Endothelial cell of umbilical vein (primary cell): ENCODE measurements around the gene ST6GALNAC3. TPM values are rescaled to one million over a fixed set of nuclear protein-coding genes. Genes with fewer than 3 reads are reported as not detected.

Experiments
- BruUV-seq: library from RNA; stranded (reverse); fragments of 400-500 nt; replicated peaks from 2 replicates; lab custom pipeline; 2021; lab: Mats Ljungman, UMichigan
- CTCF ChIA-PET: fragments of 300-600, 350-600 bp; sonication (Branson Sonifier 250); formaldehyde crosslinking; loops from one replicate; lab custom pipeline; 2021; ENCODE audit warnings: antibody characterized with exemption, inconsistent platforms; lab: Charles Lee
- POLR2A ChIA-PET: fragments of 300-600, 350-600 bp; sonication (Branson Sonifier 250); formaldehyde crosslinking; loops from one replicate; lab custom pipeline; 2021; ENCODE audit warnings: antibody characterized with exemption, inconsistent platforms; lab: Charles Lee
- DNase-seq: peaks from one replicate; pipeline ENCODE4 v3.0.0-alpha.2; 2011; ENCODE audit warnings: low read depth, low spot score
- FAIRE-seq: peaks from 2 replicates; lab custom pipeline; 2011; peaks lifted over from hg19 to GRCh38; lab: Jason Lieb, UNC
- H2AFZ ChIP-seq: 2 replicates; pipeline ENCODE4 v1.6.0; 2012; ENCODE audit warnings: low read depth, low read length, control low read depth, inconsistent platforms
- H3K27ac ChIP-seq: 2 replicates; pipeline ENCODE4 v1.5.1; 2011; ENCODE audit warnings: low read depth, mild to moderate bottlenecking, control low read depth, low read length, moderate library complexity; ENCODE audit not compliant: insufficient read depth
- H3K27me3 ChIP-seq, 2 experiments: 2 replicates each; pipeline versions ENCODE4 v1.6.0 to v1.6.1; 2011; ENCODE audit warnings: low read length in 2 of 2, mixed read lengths in 1 of 2; ENCODE audit not compliant: control insufficient read depth in 2 of 2, insufficient read depth in 2 of 2
- H3K36me3 ChIP-seq, 2 experiments: 2 replicates in 1 of 2; 3 replicates in 1 of 2; pipeline ENCODE4 v1.5.1; 2011; ENCODE audit warnings: low read length in 2 of 2, mild to moderate bottlenecking in 1 of 2, moderate library complexity in 1 of 2; ENCODE audit not compliant: control insufficient read depth in 2 of 2, insufficient read depth in 2 of 2; ENCODE audit errors: extremely low read depth in 1 of 2
- H3K4me1 ChIP-seq: 3 replicates; pipeline ENCODE4 v1.5.1; 2011; ENCODE audit warnings: mild to moderate bottlenecking, low read length; ENCODE audit not compliant: control insufficient read depth, insufficient read depth; ENCODE audit errors: extremely low read depth
- H3K4me2 ChIP-seq: 2 replicates; pipeline ENCODE4 v1.6.1; 2011; ENCODE audit warnings: low read length, control low read depth, mixed read lengths; ENCODE audit not compliant: insufficient read depth
- H3K4me3 ChIP-seq, 3 experiments: fragments of 200-600 bp in 1 of 3; sonication (generic), shearing (Covaris generic) in 1 of 3; replicated peaks in 1 of 3; 2 replicates each; pipeline ENCODE4 v1.5.1; 2011 to 2016; ENCODE audit warnings: control low read depth in 3 of 3, low read length in 3 of 3, mild to moderate bottlenecking in 2 of 3, inconsistent platforms in 1 of 3, low read depth in 1 of 3, moderate library complexity in 1 of 3; ENCODE audit not compliant: insufficient read depth in 1 of 3
- H3K79me2 ChIP-seq: 2 replicates; pipeline ENCODE4 v1.6.0; 2012; ENCODE audit warnings: low read length, inconsistent platforms; ENCODE audit not compliant: control insufficient read depth, insufficient read depth
- H3K9ac ChIP-seq: replicated peaks from 2 replicates; pipeline ENCODE3; 2011; ENCODE audit warnings: low read length, control low read depth; ENCODE audit not compliant: insufficient read depth; ENCODE audit errors: extremely low read depth
- H3K9me1 ChIP-seq: replicated peaks from 3 replicates; pipeline ENCODE4 v1.6.0; 2011; ENCODE audit warnings: mild to moderate bottlenecking, low read length; ENCODE audit not compliant: control insufficient read depth, insufficient read depth; ENCODE audit errors: extremely low read depth
- H3K9me3 ChIP-seq: replicated peaks from 2 replicates; pipeline ENCODE4 v1.5.1; 2012; ENCODE audit warnings: low read length, inconsistent platforms; ENCODE audit not compliant: control insufficient read depth, insufficient read depth
- H4K20me1 ChIP-seq: replicated peaks from 2 replicates; pipeline ENCODE3; 2011; ENCODE audit warnings: mild to moderate bottlenecking, low read length; ENCODE audit not compliant: control insufficient read depth, insufficient read depth; ENCODE audit errors: extremely low read depth
- CTCF ChIP-seq, 2 donors: IDR thresholded peaks; 1 replicate in 1 of 2; 2 replicates in 1 of 2; pipeline ENCODE4 v1.5.1; 2011; ENCODE audit warnings: low read length in 2 of 2, mild to moderate bottlenecking in 2 of 2, moderate library complexity in 2 of 2, control low read depth in 1 of 2, inconsistent platforms in 1 of 2, low read depth in 1 of 2; ENCODE audit not compliant: insufficient read depth in 1 of 2; ENCODE audit errors: extremely low read depth in 1 of 2
- EZH2 ChIP-seq: IDR thresholded peaks from 2 replicates; pipeline ENCODE4 v1.6.1; 2012; ENCODE audit warnings: borderline replicate concordance, low read depth, mild to moderate bottlenecking, moderate library complexity, low read length, inconsistent platforms; ENCODE audit not compliant: severe bottlenecking
- FOS ChIP-seq: IDR thresholded peaks from 2 replicates; pipeline ENCODE4 v1.6.1; 2011; ENCODE audit warnings: mild to moderate bottlenecking, low read length, moderate library complexity, borderline replicate concordance; ENCODE audit not compliant: insufficient read depth
- GATA2 ChIP-seq: IDR thresholded peaks from 2 replicates; pipeline ENCODE4 v1.7.0; 2011; ENCODE audit warnings: low read depth, mild to moderate bottlenecking, moderate library complexity, mixed read lengths, low read length; ENCODE audit not compliant: insufficient read length, insufficient read depth
- JUN ChIP-seq: IDR thresholded peaks from 2 replicates; pipeline ENCODE4 v1.6.1; 2011; ENCODE audit warnings: borderline replicate concordance, low read depth; ENCODE audit not compliant: insufficient read length, insufficient read depth
- MAX ChIP-seq: IDR thresholded peaks from 2 replicates; pipeline ENCODE4 v1.6.1; 2011; ENCODE audit not compliant: insufficient read depth, insufficient read length
- MYC ChIP-seq: IDR thresholded peaks from one replicate; pipeline ENCODE4 v1.6.1; 2011; ENCODE audit warnings: mild to moderate bottlenecking, low read depth, low read length
- POLR2A ChIP-seq: IDR thresholded peaks from 2 replicates; pipeline ENCODE4 v1.6.1; 2012; ENCODE audit warnings: low read depth, mild to moderate bottlenecking, control low read depth, low read length
- POLR2AphosphoS5 ChIP-seq: IDR thresholded peaks from 2 replicates; pipeline ENCODE4 v1.6.1; 2012; ENCODE audit warnings: low read depth, mild to moderate bottlenecking, control low read depth, low read length, moderate library complexity; ENCODE audit not compliant: insufficient read depth
- dilution Hi-C: fragments of 300-500 bp; cut with MboI; formaldehyde crosslinking; loops from one replicate; pipeline ENCODE4 v1.15.0; 2019; ENCODE audit warnings: low sequenced_read_pairs; ENCODE audit not compliant: extremely low pct_ligation_motif_present
- intact Hi-C: fragments of 100-400 bp; cut with micrococcal nuclease; formaldehyde crosslinking; loops from one replicate; pipeline ENCODE4 v1.10.0; 2022
- polyA plus RNA-seq, 4 experiments: library from polyadenylated mRNA; depleted of rRNA in 3 of 4; stranded (reverse) in 3 of 4; unstranded in 1 of 4; fragments of >200 nt; gene quantifications; 2 replicates each; pipeline versions ENCODE4 v1.2.1 to v1.2.3, GENCODE V29; 2011 to 2012; ENCODE audit warnings: missing spikeins in 1 of 4
- total RNA-seq: library from RNA; stranded (reverse); gene quantifications from 2 replicates; pipeline ENCODE4 v1.2.3, GENCODE V29; 2021

ST6GALNAC3 gene
- total and polyA plus RNA-seq, 2 donors (not counting 3 experiments of a cell fraction or from before 2014, with no cell fraction given), result 7.6 to 48.3 TPM

GRCh38 chr1:76669131-76669530 is 594.6 kb downstream of the ST6GALNAC3 start:
- CTCF ChIA-PET, result interaction anchor here (1.7 kb wide), 1 partner anchor 515 kb away, joined by 6 read pairs; no protein-coding TSS in a partner anchor
- no peaks in the 10 kb centered on the region for H3K9me3 ChIP-seq
- no peaks in the 10 kb centered on the region for H3K9me1 ChIP-seq
- H4K20me1 ChIP-seq, result no peaks in the 10 kb centered on the region
- DNase-seq, result no peak
- H2AFZ ChIP-seq, result no peak overlapping the region
- no peak overlapping the region for H3K4me3 ChIP-seq
- no peak overlapping the region for H3K9ac ChIP-seq
- no TSS peak for BruUV-seq
- intact Hi-C loops, result no loop called here
- dilution Hi-C loops, result no loop called here
- POLR2A ChIA-PET, result no interaction called here
- no peaks in the 10 kb centered on the region for H3K79me2 ChIP-seq
- no peak overlapping the region for H3K4me2 ChIP-seq
- no peak overlapping the region for H3K27ac ChIP-seq
- H3K36me3 ChIP-seq, result no peaks in the 10 kb centered on the region
- H3K27me3 ChIP-seq, result peaks cover 0 to 3% of the 10 kb centered on the region in 2 experiments
- no peak for TF ChIP-seq EZH2
- no peak for FAIRE-seq
- no peaks in the 10 kb centered on the region for H3K4me1 ChIP-seq

GRCh38 chr1:76669624-76670315 is 595.2 kb downstream of the ST6GALNAC3 start:
- DNase-seq (no peak), FAIRE-seq (no peak)
- no peaks in the 10 kb centered on the region for H4K20me1 ChIP-seq
- H3K27ac ChIP-seq, result no peak overlapping the region
- H3K27me3 ChIP-seq, result peaks cover 0 to 3% of the 10 kb centered on the region in 2 experiments
- ChIA-PET CTCF (no interaction called here), POLR2A (no interaction called here)
- TF ChIP-seq MAX (no peak), FOS (no peak), MYC (no peak), POLR2A (no peak), CTCF (IDR thresholded peaks at IDR 0.05; ENCODE audit: extremely low read depth in 1 of 2, insufficient read depth in 1 of 2, low read depth in 1 of 2, low read length in 2 of 2) (no peak), POLR2AphosphoS5 (no peak), GATA2 (no peak), JUN (no peak), EZH2 (no peak)
- H3K9me3 ChIP-seq, result no peaks in the 10 kb centered on the region
- H3K4me2 ChIP-seq, result no peak overlapping the region
- no peak overlapping the region for H2AFZ ChIP-seq
- dilution Hi-C loops, result no loop called here
- no peak overlapping the region for H3K4me3 ChIP-seq
- H3K36me3 ChIP-seq, result no peaks in the 10 kb centered on the region
- intact Hi-C loops, result no loop called here
- H3K79me2 ChIP-seq, result no peaks in the 10 kb centered on the region
- BruUV-seq, result no TSS peak
- H3K9me1 ChIP-seq, result no peaks in the 10 kb centered on the region
- H3K9ac ChIP-seq, result no peak overlapping the region
- no peaks in the 10 kb centered on the region for H3K4me1 ChIP-seq
